Aorta (tissue), 5 donors: ENCODE measurements around the gene OR11H6. TPM values are rescaled to one million over a fixed set of nuclear protein-coding genes. Genes with fewer than 3 reads are reported as not detected.
"Not testable (repeated sequence)": the region's sequence is repeated elsewhere in the genome, so short reads cannot be mapped to it uniquely, and the experiment has no call there.

Experiments used
- ATAC-seq: fragments of 200-7000 bp; cut with Tn5 transposase; one replicate; pipeline ENCODE4 v1.9.1; 2022; ENCODE audit warnings: moderate library complexity; ENCODE audit not compliant: low FRiP score
- DNase-seq, 2 donors: peaks; one replicate each; pipeline ENCODE4 v3.0.0-alpha.2; 2020
- H3K27ac ChIP-seq, 2 donors: one replicate each; pipeline ENCODE4 v1.5.1; 2013; ENCODE audit warnings: low read length in 2 of 2, mild to moderate bottlenecking in 2 of 2, moderate library complexity in 2 of 2, control low read depth in 1 of 2, inconsistent platforms in 1 of 2, low read depth in 1 of 2
- H3K27me3 ChIP-seq, 2 donors: one replicate each; pipeline ENCODE4 v1.6.1; 2013; ENCODE audit warnings: control low read depth in 1 of 2, low read length in 1 of 2, mild to moderate bottlenecking in 1 of 2, moderate library complexity in 1 of 2; ENCODE audit not compliant: insufficient read depth in 2 of 2, control insufficient read depth in 1 of 2
- H3K36me3 ChIP-seq, 2 donors: one replicate each; pipeline ENCODE4 v1.6.1; 2013; ENCODE audit warnings: control low read depth in 1 of 2, low read length in 1 of 2, mild to moderate bottlenecking in 1 of 2; ENCODE audit not compliant: insufficient read depth in 2 of 2, control insufficient read depth in 1 of 2
- H3K4me1 ChIP-seq, 2 donors: one replicate each; pipeline ENCODE4 v1.6.1; 2013; ENCODE audit warnings: low read length in 2 of 2, control low read depth in 1 of 2, mild to moderate bottlenecking in 1 of 2, moderate library complexity in 1 of 2; ENCODE audit not compliant: insufficient read depth in 2 of 2, control insufficient read depth in 1 of 2
- H3K4me3 ChIP-seq, 2 donors: one replicate each; pipeline ENCODE4 v1.5.1; 2013; ENCODE audit warnings: low read length in 2 of 2, control low read depth in 1 of 2, mild to moderate bottlenecking in 1 of 2
- H3K9me3 ChIP-seq: one replicate; pipeline ENCODE4 v1.6.1; 2013; ENCODE audit warnings: mild to moderate bottlenecking, low read length; ENCODE audit not compliant: control insufficient read depth
- WGBS, 2 donors: extraction: QIAGEN DNeasy Blood & Tissue Kit; methylation state at CpG; one replicate each; pipeline ENCODE4 v1.1.7; 2013; 5-methylcytosine and 5-hydroxymethylcytosine counted together
- intact Hi-C, 2 donors: fragments of 100-400 bp; cut with DNase I; formaldehyde crosslinking; loops; one replicate each; pipeline versions ENCODE4 v1.14.2 to v1.15.0; 2022
- long read RNA-seq, 2 donors: library from polyadenylated mRNA; unstranded; transcript quantifications; one replicate each; pipeline ENCODE4 v2.0.0, GENCODE V29; 2020 to 2021
- polyA plus RNA-seq, 2 donors: library from polyadenylated mRNA; stranded (reverse); fragments of 200-250 nt; gene quantifications; one replicate each; pipeline ENCODE4 v1.2.3, GENCODE V29; 2013
- total RNA-seq, 2 donors: library from RNA; stranded (reverse); fragmentation: NEBNext Ultra II Directional; extraction: Animal tissue kit (Norgen Biotek cat#: 25700); gene quantifications; one replicate each; pipeline ENCODE4 v1.2.1, GENCODE V29; 2021
- donor health status: healthy with polysubstance abuse.
- donor health status: Bipolar disorder and iron deficiency.
- donor health status: DM: no; HTN: no; CAD: no.
- donor health status: DM: no; HTN: no; CAD: no.
- donor health status: DM: yes; HTN: yes; CAD: no.

The OR11H6 gene, protein sequence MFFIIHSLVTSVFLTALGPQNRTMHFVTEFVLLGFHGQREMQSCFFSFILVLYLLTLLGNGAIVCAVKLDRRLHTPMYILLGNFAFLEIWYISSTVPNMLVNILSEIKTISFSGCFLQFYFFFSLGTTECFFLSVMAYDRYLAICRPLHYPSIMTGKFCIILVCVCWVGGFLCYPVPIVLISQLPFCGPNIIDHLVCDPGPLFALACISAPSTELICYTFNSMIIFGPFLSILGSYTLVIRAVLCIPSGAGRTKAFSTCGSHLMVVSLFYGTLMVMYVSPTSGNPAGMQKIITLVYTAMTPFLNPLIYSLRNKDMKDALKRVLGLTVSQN
- total RNA-seq (not detected), polyA plus RNA-seq (not detected)
- long read RNA-seq, donor 1 = 0 reads
- long read RNA-seq, donor 2 = 0 reads

- WGBS, 2 donors = 28 to 44% methylated on average over 2 of the region's 2 CpGs
- Histone ChIP-seq H3K4me3 (no peak within 1 kb of the TSS), H3K9me3 (peaks cover 1% of the 10 kb centered on the region), H3K36me3 (no peaks in the 10 kb centered on the region), H3K27me3 (no peaks in the 10 kb centered on the region), H3K4me1 (no peaks in the 10 kb centered on the region), H3K27ac (no peak within 1 kb of the TSS)
- intact Hi-C loops = no loop called here
- no peak for DNase-seq
- no peak for ATAC-seq
Observed at GRCh38 chr14:20223410-20223809, at the start of gene OR11H6. TSS of gene OR11H6 (plus strand) at chr14:20223710. CDS start at chr14:20223710, 0 bp downstream.

- DNase-seq, H3K4me1 ChIP-seq: not testable (repeated sequence)
Observed at GRCh38 chr14:20174205-20174604, 49.3 kb upstream of the OR11H6 start.

DNA sequence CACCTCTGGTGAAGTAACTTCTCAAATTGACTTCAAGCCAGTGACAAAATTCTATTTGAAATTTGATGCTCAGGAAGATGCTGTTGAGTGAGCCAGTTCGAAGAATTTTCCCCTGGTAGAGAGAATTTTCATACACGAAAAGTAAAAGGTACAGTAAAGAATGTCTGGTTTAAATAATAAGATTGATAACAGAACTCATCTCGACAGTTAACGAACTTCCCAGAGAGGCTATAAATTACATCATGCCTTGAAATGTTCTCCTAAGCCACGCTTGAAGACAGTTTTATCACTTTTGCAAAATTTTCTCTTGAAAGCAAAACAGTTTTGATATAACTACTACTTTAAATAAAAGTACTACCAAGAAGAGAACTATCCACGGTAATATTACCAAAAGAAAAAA is 47.2 kb upstream of the OR11H6 start:
- H3K27me3 ChIP-seq = no peaks in the 10 kb centered on the region
- no peaks in the 10 kb centered on the region for H3K4me1 ChIP-seq
- 44 to 64% methylated on average over 6 of the region's 6 CpGs for WGBS, 2 donors
- no peaks in the 10 kb centered on the region for H3K36me3 ChIP-seq
- no peaks in the 10 kb centered on the region for H3K9me3 ChIP-seq
- no peak for DNase-seq
- no peak for ATAC-seq
- intact Hi-C loops = no loop called here
- H3K27ac ChIP-seq = no peak overlapping the region
- no peak overlapping the region for H3K4me3 ChIP-seq

More at GRCh38 chr14:20174205-20174604, 49.3 kb upstream of the OR11H6 start:
- H3K4me3 ChIP-seq, H3K27me3 ChIP-seq, intact Hi-C loops, H3K27ac ChIP-seq, H3K9me3 ChIP-seq, H3K36me3 ChIP-seq, ATAC-seq: not testable (repeated sequence)

DNA sequence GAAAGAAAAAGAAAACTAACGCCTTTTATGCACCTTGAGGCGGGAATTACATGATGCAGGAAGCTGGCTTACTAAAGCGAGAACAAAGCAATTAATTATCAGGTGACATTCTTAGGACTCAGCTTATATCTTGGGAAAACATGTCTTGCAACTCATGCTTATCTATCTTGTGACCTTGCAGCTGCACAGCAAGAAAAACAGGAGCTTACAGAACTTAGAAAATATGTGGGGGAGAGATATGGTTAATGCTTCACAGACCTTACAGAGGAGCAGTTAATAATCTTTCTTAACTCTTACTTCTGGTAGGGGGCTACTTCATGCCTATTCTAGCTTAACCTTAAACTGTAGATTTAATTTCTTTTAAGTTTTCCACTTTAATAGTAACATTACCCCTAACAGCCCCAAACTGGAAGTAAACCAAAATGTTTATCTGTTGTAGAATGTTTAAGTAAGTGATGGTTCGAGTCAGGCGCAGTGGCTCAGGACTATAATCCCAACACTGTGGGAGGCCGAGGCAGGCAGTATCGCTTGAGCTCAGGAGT is 46.0 kb upstream of the OR11H6 start:
- Histone ChIP-seq H3K4me1 (no peaks in the 10 kb centered on the region), H3K4me3 (no peak overlapping the region), H3K27ac (no peak overlapping the region), H3K36me3 (no peaks in the 10 kb centered on the region), H3K27me3 (no peaks in the 10 kb centered on the region), H3K9me3 (no peaks in the 10 kb centered on the region)
- DNase-seq (no peak), ATAC-seq (no peak)
- intact Hi-C loops = no loop called here
- 82 to 83% methylated on average over 7 of the region's 7 CpGs for WGBS, 2 donors

DNA sequence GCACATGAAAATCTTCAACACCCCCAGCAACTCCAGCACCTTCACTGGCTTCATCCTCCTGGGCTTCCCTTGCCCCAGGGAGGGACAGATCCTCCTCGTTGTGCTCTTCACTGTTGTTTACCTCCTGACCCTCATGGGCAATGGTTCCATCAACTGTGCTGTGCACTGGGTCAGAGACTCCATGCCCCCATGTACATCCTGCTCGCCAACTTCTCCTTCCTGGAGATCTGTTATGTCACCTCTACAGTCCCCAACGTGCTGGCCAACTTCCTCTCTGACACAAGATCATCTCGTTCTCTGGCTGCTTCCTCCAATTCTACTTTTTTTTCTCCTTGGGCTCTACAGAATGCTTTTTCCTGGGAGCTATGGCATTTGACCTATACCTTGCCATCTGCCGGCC is 44.3 kb upstream of the OR11H6 start:
- DNase-seq (peak in 1 of 2 donors; percentile 59), ATAC-seq (no peak)
- Histone ChIP-seq H3K4me1 (no peaks in the 10 kb centered on the region), H3K27me3 (no peaks in the 10 kb centered on the region), H3K9me3 (no peaks in the 10 kb centered on the region), H3K4me3 (no peak overlapping the region), H3K27ac (no peak overlapping the region), H3K36me3 (no peaks in the 10 kb centered on the region)
- intact Hi-C loops = no loop called here
- WGBS, 2 donors = 41 to 50% methylated on average over 5 of the region's 5 CpGs

DNA sequence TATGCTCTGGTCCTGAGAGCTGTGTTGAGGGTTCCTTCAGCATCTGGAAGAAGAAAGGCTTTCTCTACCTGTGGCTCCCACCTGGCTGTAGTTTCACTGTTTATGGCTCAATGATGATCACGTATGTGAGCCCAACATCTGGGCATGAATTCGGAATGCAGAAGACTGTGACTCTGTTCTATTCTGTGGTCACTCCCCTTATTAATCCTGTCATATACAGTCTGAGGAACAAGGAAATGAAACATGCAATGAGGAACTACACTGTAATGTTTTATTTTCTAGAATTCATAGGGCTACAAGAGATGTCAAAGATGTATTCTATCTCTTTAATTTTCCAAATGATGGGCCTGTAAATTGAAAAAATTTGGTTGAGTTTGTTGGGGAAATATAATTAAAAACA is 43.6 kb upstream of the OR11H6 start:
- ATAC-seq = no peak
- Histone ChIP-seq H3K9me3 (no peaks in the 10 kb centered on the region), H3K36me3 (no peaks in the 10 kb centered on the region), H3K27me3 (no peaks in the 10 kb centered on the region), H3K4me1 (no peaks in the 10 kb centered on the region), H3K27ac (no peak overlapping the region), H3K4me3 (no peak overlapping the region)
- 57 to 61% methylated on average over 2 of the region's 2 CpGs for WGBS, 2 donors
- intact Hi-C loops = no loop called here
- DNase-seq = no peak

DNA sequence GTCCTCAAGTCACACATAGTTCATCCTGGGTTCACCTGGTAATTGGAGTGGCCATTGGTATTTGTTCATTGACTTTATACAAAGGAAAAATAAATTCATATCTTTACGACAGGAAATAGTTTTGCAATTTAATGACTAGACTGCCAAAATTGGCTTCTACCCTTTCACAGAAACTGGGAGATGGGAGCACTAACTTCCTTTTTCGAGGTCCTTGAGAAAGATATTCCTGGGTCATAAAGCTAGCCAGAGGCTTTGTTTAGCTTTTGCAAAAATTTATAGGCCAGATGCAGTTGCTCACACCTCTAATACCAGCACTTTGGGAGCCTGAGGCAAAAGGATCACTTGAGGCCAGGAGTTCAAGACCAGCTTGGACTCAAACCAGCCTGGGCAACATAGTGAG is 43.0 kb upstream of the OR11H6 start:
- Histone ChIP-seq H3K27me3 (no peaks in the 10 kb centered on the region), H3K4me1 (no peaks in the 10 kb centered on the region), H3K36me3 (no peaks in the 10 kb centered on the region), H3K9me3 (no peaks in the 10 kb centered on the region), H3K4me3 (no peak overlapping the region), H3K27ac (no peak overlapping the region)
- ATAC-seq = no peak
- 52 to 59% methylated on average over 2 of the region's 2 CpGs for WGBS, 2 donors
- intact Hi-C loops = no loop called here
- DNase-seq = no peak

- H3K27ac ChIP-seq = no peak overlapping the region
- no peaks in the 10 kb centered on the region for H3K36me3 ChIP-seq
- no peaks in the 10 kb centered on the region for H3K4me1 ChIP-seq
- no peak for DNase-seq
- no peak for ATAC-seq
- H3K27me3 ChIP-seq = no peaks in the 10 kb centered on the region
- WGBS, 2 donors = 40 to 49% methylated on average over 5 of the region's 5 CpGs
- no peaks in the 10 kb centered on the region for H3K9me3 ChIP-seq
- intact Hi-C loops = no loop called here
- no peak overlapping the region for H3K4me3 ChIP-seq
Observed at GRCh38 chr14:20184181-20184580, 39.3 kb upstream of the OR11H6 start.

GRCh38 chr14:20190596-20190995 is 32.9 kb upstream of the OR11H6 start, which contains the start of gene OR11G2:
TSS of gene OR11G2 (plus strand) at chr14:20190896. CDS start at chr14:20197438, 6,542 bp downstream.
- Histone ChIP-seq H3K4me3 (no peak within 1 kb of the TSS), H3K36me3 (no peaks in the 10 kb centered on the region), H3K27ac (no peak within 1 kb of the TSS), H3K27me3 (no peaks in the 10 kb centered on the region), H3K9me3 (no peaks in the 10 kb centered on the region), H3K4me1 (no peaks in the 10 kb centered on the region)
- no peak for ATAC-seq
- WGBS, 2 donors = 43 to 47% methylated on average over 1 of the region's 1 CpG
- intact Hi-C loops = no loop called here
- DNase-seq = no peak
